ENCODE results near the gene AOAH.

Gene AOAH, protein sequence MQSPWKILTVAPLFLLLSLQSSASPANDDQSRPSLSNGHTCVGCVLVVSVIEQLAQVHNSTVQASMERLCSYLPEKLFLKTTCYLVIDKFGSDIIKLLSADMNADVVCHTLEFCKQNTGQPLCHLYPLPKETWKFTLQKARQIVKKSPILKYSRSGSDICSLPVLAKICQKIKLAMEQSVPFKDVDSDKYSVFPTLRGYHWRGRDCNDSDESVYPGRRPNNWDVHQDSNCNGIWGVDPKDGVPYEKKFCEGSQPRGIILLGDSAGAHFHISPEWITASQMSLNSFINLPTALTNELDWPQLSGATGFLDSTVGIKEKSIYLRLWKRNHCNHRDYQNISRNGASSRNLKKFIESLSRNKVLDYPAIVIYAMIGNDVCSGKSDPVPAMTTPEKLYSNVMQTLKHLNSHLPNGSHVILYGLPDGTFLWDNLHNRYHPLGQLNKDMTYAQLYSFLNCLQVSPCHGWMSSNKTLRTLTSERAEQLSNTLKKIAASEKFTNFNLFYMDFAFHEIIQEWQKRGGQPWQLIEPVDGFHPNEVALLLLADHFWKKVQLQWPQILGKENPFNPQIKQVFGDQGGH

DNA sequence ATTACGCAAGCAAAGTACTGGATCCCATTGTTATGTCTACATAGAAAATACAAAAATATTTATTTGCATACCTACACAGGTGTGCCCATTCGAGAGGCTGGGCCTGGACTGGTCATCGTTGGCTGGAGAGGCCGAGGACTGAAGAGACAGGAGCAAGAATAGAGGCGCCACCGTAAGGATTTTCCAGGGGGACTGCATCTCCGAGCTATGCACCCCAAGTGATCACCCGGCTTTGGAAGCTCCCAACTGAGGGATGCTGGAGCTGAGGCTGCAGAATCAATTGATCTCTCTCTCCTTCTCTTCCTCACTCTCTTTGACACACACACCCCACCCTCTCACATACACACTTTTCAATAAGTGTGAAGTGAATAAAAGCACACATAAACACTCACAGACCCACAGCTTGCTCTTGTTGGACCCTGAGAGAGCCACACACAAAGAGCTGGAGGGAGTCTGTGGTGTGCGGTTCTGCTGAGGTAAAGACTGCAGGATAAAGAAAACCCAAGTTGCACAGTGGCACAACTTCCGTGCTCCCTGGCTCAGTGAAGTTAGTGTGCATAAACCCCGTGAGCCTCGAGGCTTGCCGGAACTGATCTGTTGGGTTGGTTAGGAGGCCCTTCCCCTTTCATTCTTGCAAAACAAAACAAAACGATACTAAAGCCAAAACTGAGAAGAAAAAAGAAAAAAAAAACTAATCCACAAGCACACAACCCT, at the start of gene AOAH:
Gene AOAH (minus strand): TSS at position 544 of the 714 bp plus-strand sequence. CDS start 346 bp downstream, at position 198.
- DNase-seq (ENCODE audit: low read depth in 2 of 2), result peak; percentile 54 to 59

DNA sequence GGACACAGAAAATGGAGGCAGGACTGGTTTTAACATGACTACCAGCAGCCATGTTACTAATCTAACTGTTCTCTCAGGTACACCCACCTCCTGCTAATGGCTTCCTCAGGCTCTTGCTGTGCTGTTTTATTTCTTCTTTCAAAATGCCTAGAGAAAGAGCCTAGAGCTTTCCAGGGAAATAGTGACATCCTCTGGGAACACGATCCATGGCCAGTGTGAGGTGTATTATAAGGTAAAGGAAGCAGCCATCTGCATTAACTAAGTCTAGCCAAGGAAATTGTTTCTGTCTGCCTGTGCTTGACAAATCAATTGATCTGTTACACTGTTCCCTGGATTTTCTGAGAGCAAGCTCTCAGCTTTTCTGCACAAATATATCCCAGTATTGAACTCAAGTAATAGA, 42.2 kb upstream of the AOAH start:
- DNase-seq (ENCODE audit: low read depth in 2 of 2), result no peak

DNA sequence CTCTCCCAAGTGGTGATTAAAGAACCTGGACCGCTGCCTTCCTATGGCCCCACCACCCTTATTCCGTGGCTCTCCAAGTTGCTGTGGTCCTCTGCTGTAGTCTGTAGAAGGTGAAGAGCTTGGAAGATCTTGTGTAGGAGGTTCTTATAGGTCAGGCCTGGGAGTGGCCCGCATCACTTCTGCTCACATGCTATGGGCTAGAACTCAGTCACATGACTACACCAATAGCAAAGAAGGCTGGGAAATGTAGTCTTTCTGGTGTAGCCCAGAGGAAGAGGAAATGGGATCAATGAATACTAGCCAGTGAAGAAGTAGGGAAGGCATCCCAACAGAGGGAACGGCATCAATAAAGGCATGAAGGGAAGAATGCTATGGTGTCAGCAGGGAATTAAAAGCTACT, 41.3 kb upstream of the AOAH start:
- DNase-seq (ENCODE audit: low read depth in 2 of 2), result no peak

DNA sequence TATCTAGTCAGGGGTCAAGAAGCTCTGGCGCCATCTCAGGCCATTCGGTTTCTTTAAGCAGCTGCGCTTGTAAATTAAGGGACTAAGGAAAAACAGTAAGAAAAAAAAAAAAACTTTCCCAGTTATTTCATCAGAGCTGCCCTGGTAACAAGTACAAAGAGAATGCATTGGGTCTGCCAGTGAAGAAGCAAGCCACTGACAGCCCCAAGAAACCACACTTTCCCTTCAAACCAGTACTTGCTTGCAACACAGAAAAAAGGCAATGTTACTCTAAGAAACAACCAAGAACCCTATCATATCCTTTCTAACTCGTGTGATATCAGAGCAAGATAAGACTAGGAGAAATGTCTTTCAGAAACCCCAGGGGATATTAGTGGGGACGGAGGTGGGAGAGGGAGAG, 40.6 kb upstream of the AOAH start:
- no peak for DNase-seq (ENCODE audit: low read depth in 2 of 2)

DNA sequence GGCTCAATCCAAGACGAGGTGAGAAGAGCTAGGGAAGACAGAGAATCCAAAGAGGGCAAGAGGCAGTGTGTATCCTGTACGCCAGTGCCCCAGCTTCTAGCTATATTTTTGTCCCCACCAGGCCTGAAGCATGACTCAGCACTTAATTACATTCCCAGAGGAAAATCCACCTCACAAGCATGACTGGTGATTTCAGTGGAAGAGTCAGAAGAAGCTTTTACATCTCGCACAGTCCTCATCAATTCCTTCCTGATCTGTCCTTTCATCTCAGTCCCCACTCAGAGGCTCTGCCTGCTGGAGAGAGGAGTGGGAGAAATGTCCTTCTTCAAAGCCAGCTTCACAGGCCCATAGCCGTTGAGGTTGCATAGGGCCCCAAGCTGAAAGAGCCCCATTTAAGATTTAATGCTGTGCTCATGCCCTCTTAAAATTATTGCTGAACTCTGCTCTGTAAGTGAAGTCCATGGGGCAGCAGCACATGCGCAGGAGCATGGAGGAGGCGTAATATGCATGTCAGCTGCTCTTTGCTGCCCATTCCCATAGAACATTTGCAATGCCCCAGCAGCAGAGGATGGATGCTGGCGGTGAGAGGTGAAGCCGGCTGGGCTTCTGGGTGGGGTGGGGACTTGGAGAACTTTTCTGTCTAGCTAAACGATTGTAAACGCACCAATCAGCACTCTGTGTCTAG, 39.0 kb upstream of the AOAH start:
- no peak for DNase-seq (ENCODE audit: low read depth in 2 of 2)

DNA sequence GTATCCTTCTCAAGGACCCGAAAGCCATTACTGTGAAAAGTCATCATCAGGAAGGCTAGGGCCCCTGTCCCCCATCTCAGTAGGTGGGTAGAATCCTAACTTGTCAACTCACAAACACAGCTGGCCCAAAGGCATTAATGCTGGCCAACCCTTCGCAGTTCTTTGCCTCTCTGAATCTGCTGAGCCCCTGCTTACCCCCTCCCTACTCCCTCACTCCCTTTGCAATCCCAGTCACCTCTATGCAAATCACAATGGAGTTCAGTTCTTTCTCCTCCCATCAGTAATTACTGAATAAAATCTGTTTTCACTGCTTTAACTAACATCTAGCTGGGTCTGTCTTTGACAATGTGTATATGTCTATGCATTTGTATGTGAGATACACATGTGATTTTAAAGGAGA, 38.1 kb upstream of the AOAH start:
- no peak for DNase-seq (ENCODE audit: low read depth in 2 of 2)

DNA sequence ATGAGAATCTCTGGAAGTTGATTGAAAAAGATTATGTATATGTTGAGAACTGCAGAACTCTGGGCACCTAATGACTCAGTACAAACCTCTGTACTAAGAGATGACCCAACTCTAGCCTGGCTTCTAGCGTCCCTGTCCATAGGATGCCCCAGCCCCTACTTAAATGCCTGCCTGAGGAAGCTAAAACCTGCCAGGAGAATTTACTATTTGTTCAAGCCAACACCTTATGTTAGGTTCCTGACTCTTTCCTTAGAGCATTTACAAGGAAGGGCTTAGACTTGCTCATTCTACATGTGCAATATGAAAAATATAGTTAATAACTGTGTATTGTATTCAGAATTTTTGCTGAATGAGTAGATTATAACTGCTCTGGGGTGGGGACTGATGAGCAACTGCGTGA, 37.5 kb upstream of the AOAH start:
- no peak for DNase-seq (ENCODE audit: low read depth in 2 of 2)

DNA sequence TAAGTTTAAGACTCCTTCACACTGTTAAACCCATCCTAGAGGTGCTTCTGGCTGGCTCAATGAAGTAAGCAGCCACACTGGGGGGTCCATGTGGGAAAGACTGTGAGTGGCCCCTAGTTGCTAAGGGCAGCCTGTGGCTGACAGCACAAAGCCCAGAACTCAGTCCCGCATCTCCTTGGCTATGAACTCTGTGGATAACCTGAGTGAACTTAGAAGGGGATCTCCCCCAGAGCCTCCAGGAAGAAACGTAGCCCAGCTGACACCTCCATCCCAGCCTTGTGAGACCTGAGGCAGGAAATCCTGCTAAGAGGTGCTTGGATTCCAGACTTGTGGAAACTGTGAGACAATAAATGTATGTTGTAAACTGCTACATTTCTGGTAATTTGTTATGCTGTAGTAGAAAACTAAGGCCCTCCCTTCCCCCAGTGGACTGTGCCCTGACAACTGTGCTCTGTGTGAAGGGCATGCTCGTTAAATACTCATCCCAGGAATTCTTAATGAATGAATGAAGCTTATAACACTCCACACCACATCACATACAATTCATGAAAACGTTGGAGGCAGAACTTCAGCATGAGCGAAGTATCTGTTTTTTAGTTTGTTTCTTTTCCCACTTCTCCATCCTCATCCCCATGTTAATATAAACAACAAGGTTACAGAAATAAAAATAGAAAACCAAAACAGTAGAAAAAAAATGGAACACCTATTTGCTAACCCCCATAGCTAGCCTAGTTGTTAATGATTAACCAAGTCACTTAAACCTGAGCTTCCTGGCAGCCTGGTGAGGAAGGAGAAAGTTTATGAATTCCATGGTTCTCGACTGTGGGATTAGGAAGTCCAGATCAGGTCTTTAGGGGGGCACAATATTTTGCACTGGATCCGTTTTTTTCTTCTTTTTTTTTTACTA, 36.8 kb upstream of the AOAH start:
- no peak for DNase-seq (ENCODE audit: low read depth in 2 of 2)

DNA sequence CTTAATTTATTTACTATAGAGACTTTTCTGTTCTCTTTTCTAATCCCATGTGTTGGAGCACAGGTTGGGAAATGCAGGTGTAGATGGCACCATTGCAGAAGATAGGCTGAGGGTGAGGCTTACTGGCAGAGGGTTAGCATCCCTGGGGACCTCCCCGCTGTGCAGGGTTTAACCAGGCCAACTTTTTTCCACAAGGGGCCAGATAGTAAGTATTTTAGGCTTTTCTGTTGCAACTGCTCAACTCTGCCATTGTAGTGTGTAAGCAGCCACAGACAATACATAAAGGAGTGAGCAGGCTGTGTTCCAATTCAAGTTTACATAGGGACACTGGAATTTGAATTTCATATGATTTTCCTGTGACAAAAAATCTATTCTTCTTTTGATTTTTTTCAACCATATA, 34.6 kb upstream of the AOAH start:
- no peak for DNase-seq (ENCODE audit: low read depth in 2 of 2)

DNA sequence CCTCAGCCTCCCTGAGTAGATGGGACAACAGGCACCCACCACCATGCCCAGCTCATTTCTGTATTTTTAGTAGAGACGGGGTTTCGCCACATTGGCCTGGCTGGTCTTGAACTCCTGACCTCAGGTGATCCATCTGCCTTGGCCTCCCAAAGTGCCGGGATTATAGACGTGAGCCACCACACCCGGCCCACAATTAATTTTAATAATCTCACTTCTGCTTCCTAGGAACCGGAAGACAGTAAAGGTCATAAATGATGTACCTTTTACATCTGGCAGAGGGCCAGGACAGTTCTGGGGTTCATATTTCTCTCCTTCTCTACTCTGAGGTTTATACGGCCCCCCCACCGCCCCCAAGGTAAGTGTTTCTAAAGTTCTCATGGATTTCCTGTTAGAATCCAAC, 31.2 kb upstream of the AOAH start:
- no peak for DNase-seq (ENCODE audit: low read depth in 2 of 2)

DNA sequence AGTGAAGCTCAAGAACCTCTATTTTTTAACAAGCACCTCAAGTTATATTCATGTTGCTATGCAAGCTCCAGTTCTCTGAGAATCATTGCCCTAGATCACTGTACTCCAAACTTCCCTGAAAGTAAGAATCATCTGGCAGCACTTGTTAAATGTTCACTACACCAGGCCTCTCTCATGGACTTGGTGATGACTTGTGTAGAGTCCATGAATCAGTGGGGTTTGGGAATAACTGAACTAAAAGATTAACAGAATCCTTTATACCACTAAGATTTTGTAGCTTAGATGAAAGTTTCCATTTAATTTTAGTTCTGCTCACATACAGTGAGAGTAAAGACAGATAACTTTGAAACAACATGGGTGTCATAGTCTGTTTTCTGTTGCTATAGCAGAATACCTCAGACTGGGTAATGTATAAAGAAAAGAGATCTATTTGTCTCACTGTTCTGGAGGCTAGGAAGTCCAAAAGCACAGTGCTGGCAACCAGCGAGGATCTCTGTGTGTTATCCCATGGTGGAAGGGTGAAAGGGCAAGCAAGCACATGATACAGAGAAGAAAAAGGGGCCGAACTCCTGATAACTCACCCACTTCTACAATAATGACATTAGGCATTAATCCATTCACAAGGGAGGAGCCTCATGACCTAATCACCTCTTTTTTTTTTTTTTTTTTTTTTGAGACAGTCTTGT, 27.9 kb upstream of the AOAH start:
- DNase-seq (ENCODE audit: low read depth in 2 of 2), result no peak

DNA sequence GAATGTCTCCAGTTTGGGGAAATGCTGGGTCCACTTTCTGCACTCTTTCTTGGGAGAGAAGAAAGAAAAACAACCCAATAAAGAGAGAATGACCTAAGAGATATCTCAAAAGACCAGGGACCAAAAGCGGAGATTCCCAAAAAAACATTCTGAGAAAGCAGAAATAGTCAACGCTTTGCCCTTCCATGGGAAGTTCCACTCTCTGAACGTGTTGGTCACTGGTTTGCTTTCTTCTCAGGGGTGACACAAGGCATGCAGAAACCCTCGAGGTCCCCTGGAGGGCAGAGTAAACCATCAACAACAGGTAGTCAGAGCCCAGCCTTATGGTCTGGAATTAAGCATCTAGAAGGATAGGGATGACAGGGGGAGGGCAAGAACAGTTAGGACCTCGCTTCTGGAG, 26.2 kb upstream of the AOAH start:
- no peak for DNase-seq (ENCODE audit: low read depth in 2 of 2)

DNA sequence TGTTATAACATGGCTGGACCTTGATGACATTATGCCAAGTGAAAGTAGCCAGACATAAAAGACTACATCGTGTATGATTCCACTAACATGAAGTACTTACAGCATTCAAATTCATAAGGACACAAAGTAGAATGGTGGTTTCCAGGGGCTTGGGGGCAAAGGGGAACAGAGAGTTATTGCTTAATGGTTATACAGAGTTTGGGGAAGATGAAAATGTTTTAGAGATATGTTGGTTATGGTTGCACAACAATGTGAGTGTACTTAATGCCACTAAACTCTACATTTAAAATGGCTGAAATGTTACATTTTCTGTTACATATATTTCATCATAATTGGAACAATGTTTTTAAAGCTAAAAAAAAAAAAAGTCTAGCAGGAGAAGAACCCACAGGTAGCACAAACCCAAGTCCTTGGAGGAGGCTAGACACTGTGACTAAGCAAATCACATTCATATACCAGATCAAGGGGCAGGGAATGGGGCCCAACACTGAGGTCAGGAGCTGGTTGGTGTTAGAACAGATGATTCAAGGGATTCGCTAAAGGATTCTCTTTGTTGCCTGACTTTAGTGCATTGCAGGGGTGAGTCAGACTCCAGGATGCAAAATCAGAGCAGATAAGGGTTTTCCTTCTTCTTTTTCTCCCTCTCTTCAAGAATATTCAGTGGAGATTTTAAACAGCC, 25.1 kb upstream of the AOAH start:
- DNase-seq (ENCODE audit: low read depth in 2 of 2), result no peak

DNA sequence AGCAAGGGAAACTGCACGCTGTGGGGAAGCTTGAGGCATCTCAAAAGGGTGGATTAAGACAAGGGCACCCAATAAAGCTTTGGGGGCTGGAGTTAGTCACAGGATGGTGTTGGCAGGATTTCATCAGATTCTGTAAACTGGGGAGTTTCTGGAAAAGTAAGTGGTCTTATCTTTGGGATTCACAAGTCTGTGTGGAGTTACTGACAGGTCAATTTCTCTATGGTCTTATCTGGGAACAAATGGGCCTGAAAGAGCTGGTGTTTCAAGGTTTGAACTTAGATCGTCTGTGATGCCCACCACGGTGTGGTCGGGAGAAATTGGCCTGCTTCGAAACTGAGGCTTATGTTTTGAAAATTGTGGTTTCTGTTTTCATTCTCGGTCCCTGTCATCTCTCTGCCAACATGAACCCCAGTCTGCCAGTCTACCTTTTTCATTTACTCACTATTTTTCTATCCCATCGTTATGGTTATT, 23.8 kb upstream of the AOAH start:
- DNase-seq (ENCODE audit: low read depth in 2 of 2), result no peak

DNA sequence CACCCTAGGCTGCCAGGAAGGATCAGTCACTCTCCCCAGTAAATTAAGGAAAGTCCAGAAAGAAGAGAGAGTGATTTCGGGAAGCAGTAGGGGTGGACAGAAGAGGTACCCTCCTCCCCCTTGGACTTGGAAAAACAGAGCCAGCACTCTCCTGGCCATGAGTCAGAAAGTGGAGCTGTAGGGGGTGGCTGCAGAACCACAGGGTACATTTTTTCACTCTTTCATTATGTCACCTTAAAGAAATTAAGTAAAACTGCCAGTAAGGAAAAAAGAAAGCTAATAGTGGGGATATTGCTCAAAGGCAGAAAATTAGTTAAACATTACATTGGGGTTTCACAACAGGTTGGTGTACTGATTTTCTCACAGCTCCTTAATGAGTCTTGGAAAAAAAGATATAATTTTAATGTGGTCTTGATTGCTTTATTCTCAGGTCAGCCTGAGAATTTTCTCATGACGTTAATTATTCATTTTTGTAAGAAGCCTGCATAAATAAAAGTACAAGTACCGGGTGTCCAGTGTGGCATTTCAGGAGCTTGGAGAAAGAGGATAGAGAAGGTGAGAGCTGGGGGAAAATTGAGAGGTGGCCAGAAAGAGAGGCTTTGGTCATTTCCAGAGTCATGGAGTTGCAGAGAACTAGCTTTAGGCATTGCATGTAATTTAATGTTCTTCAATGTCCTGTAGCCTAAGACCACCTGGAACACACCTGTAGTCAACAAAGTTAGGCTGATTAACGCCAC, 23.2 kb upstream of the AOAH start:
- DNase-seq (ENCODE audit: low read depth in 2 of 2), result no peak

DNA sequence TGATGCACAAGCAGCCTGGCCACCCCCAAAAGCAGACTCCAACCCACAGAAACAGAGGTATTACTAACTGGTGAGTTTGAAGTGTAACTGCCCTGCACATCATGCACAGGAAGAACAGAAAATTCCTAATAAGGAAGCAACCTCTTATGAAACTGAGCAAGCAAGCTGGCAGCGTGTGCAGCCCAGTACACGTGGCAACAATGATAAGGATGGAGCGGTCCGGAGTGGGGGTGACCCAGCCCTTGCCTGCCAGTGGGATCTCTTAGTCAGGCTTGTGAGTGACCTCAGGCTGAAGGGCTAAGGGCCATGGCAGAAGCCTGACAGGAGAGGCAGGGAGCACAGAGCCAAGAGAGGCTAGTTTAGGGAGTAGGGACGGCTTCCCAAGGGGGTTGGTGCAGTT, 22.1 kb upstream of the AOAH start:
- no peak for DNase-seq (ENCODE audit: low read depth in 2 of 2)

DNA sequence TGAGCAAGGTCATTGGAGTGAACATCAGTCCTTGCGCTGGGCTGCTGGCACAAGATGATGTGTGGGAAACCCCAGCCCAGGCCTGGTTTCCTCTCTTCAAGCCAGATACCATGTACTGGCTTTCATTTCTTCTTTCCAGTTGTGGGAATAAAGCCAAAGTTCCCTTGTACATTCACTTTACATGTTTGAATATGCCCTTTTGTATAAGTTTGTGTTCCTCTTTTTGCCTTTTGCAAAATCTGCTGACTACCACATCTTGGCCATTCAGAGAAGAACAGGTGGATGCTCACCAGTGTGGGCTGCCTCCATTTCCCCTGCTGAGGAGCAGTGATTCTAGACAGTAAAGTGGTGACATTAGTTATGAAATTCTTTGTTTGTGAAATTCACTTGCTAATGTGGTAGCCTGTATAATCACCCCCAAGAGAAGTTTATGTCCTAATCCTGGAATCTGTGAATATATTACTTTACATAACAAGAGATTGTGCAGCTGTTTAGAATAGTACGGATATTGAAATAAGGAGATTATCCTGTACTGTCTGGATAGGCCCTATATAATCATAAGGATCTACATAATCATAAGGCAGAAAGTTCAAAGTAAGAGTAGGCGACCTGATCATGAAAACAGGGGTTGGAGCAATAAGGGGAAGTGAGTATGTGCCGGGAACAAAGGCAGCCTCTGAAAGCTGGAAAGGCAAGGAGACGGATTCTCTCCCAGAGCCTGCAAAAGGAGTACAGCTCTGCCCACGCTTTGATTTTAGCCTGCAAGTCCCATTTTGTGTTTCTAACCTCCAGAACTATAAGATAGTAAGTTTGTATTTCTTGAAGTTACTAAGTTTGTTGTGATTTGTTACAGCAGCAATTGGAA, 18.8 kb upstream of the AOAH start:
- DNase-seq (ENCODE audit: low read depth in 2 of 2), result no peak

DNA sequence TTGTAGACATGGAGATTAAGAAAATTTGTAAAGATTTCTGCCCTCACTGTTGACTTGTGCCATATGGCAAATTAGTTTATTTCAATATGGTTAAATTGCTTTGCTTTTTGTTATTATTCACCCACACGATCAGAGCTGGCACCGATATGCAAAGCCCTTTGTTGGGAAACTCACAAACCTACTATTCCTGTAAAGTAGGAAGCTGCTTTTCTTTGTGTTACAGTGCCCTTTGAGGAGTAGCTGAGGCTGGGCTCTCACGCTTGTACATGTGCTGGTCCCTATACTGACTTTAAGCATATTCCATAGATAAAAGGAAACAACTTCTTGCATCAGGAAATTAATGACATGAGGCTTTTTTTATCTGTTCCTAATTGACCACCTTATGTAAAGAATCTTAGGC, 17.6 kb upstream of the AOAH start:
- no peak for DNase-seq (ENCODE audit: low read depth in 2 of 2)

Measured in stimulated activated CD4-positive, alpha-beta T cell treated with anti-CD3 and anti-CD28 coated beads, Interleukin-12 subunit alpha, Interleukin-12 subunit beta, amount 100 ng/mL, for 24 hours (primary cell).